ENCODE data around the gene MARS1. TPM values are rescaled to one million over a fixed set of nuclear protein-coding genes. Genes with fewer than 3 reads are reported as not detected.
A peak's percentile ranks its signal among the peaks of the same experiment; 100 is the strongest.

The MARS1 gene
- total and polyA plus RNA-seq, 2 donors (not counting 1 experiment from before 2014, with no cell fraction given): 89.9 to 352 TPM

DNA sequence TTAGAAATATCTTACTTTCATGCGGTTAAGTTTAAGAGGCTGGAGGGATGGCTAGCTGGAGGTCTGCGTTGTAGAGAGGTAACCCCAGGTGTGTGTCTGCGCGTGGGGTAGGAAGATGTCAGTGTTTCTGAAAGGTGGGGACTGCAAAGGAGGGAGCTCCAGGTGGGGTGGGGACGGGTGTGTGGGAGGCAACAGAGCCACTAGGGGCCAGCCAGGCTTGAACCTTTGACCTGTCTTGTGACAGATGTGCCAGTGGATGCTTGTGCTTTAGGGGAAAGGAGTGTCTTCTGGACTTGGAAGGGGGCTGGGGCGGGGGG lies 27.4 kb upstream of the MARS1 start:
- Histone ChIP-seq H3K27ac (ENCODE audit: insufficient read depth, low read length) (no peak overlapping the region), H3K4me3 (replicated peaks in 1 of 4; ENCODE audit: control extremely low read depth in 1 of 4, insufficient read depth in 1 of 4, low read depth in 3 of 4, low read length in 4 of 4) (peak overlapping the region; percentile 12 to 83 (median 57)), H3K79me2 (ENCODE audit: control insufficient read depth, insufficient read depth, low read length) (no peaks in the 10 kb centered on the region), H3K27me3 (ENCODE audit: control insufficient read depth, insufficient read depth, low read length) (no peaks in the 10 kb centered on the region), H3K9me3 (ENCODE audit: control insufficient read depth, insufficient read depth, low read depth, low read length) (no peaks in the 10 kb centered on the region), H3K4me2 (ENCODE audit: extremely low read depth, insufficient read depth, low read length) (peak overlapping the region; percentile 75), H3K36me3 (ENCODE audit: control insufficient read depth, insufficient read depth, low read length) (no peaks in the 10 kb centered on the region), H4K20me1 (ENCODE audit: control insufficient read depth, extremely low read depth, insufficient read depth, low read length) (no peaks in the 10 kb centered on the region), H2AFZ (ENCODE audit: low read length) (no peak overlapping the region), H3K9ac (ENCODE audit: insufficient read depth, low read length) (no peak overlapping the region), H3K4me1 (ENCODE audit: control insufficient read depth, extremely low read depth, insufficient read depth, low read length) (peaks cover 3% of the 10 kb centered on the region)
- DNase-seq (ENCODE audit: low read depth in 2 of 2): no peak
- TF ChIP-seq, protein P1, sequence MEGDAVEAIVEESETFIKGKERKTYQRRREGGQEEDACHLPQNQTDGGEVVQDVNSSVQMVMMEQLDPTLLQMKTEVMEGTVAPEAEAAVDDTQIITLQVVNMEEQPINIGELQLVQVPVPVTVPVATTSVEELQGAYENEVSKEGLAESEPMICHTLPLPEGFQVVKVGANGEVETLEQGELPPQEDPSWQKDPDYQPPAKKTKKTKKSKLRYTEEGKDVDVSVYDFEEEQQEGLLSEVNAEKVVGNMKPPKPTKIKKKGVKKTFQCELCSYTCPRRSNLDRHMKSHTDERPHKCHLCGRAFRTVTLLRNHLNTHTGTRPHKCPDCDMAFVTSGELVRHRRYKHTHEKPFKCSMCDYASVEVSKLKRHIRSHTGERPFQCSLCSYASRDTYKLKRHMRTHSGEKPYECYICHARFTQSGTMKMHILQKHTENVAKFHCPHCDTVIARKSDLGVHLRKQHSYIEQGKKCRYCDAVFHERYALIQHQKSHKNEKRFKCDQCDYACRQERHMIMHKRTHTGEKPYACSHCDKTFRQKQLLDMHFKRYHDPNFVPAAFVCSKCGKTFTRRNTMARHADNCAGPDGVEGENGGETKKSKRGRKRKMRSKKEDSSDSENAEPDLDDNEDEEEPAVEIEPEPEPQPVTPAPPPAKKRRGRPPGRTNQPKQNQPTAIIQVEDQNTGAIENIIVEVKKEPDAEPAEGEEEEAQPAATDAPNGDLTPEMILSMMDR (conservative IDR thresholded peaks at IDR 0.05 in 1 of 2, IDR thresholded peaks at IDR 0.05 in 1 of 2; ENCODE audit: low read depth in 1 of 2, low read length in 2 of 2): no peak
- no peak for TF ChIP-seq EZH2 (IDR thresholded peaks at IDR 0.05; ENCODE audit: low read length, missing control alignments)

DNA sequence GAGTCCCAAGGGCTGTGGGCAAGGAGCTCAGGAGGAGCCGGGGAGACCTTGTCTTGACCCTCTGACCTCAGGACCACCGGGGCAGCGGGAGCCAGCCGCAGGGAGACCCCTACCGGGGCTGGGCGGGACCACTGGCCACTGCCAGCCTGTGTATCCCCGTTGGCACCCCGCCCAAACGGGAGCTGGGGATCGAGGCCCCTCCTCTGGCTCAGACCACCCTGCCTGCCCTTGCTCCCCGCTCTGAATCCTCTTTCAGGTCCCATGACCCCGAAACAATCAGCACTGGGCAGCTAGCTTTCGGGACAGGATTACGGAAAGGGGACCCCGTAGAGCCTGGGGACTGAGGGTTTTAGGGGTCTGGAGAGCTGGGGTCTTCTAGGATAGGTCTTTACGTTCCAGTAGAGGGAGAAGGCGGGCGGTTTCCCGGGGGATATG lies 27.0 kb upstream of the MARS1 start:
- Histone ChIP-seq H3K9me3 (ENCODE audit: control insufficient read depth, insufficient read depth, low read depth, low read length) (no peaks in the 10 kb centered on the region), H3K4me3 (replicated peaks in 1 of 4; ENCODE audit: control extremely low read depth in 1 of 4, insufficient read depth in 1 of 4, low read depth in 3 of 4, low read length in 4 of 4) (peak overlapping the region; percentile 40 to 83 (median 57)), H3K36me3 (ENCODE audit: control insufficient read depth, insufficient read depth, low read length) (no peaks in the 10 kb centered on the region), H4K20me1 (ENCODE audit: control insufficient read depth, extremely low read depth, insufficient read depth, low read length) (no peaks in the 10 kb centered on the region), H2AFZ (ENCODE audit: low read length) (no peak overlapping the region), H3K4me1 (ENCODE audit: control insufficient read depth, extremely low read depth, insufficient read depth, low read length) (peaks cover 2% of the 10 kb centered on the region), H3K27me3 (ENCODE audit: control insufficient read depth, insufficient read depth, low read length) (no peaks in the 10 kb centered on the region), H3K27ac (ENCODE audit: insufficient read depth, low read length) (no peak overlapping the region), H3K4me2 (ENCODE audit: extremely low read depth, insufficient read depth, low read length) (peak overlapping the region; percentile 88), H3K9ac (ENCODE audit: insufficient read depth, low read length) (peak overlapping the region; percentile 23), H3K79me2 (ENCODE audit: control insufficient read depth, insufficient read depth, low read length) (no peaks in the 10 kb centered on the region)
- TF ChIP-seq, protein P1 (conservative IDR thresholded peaks at IDR 0.05 in 1 of 2, IDR thresholded peaks at IDR 0.05 in 1 of 2; ENCODE audit: low read depth in 1 of 2, low read length in 2 of 2): no peak
- no peak for TF ChIP-seq EZH2 (IDR thresholded peaks at IDR 0.05; ENCODE audit: low read length, missing control alignments)
- DNase-seq (ENCODE audit: low read depth in 2 of 2): no peak

DNA sequence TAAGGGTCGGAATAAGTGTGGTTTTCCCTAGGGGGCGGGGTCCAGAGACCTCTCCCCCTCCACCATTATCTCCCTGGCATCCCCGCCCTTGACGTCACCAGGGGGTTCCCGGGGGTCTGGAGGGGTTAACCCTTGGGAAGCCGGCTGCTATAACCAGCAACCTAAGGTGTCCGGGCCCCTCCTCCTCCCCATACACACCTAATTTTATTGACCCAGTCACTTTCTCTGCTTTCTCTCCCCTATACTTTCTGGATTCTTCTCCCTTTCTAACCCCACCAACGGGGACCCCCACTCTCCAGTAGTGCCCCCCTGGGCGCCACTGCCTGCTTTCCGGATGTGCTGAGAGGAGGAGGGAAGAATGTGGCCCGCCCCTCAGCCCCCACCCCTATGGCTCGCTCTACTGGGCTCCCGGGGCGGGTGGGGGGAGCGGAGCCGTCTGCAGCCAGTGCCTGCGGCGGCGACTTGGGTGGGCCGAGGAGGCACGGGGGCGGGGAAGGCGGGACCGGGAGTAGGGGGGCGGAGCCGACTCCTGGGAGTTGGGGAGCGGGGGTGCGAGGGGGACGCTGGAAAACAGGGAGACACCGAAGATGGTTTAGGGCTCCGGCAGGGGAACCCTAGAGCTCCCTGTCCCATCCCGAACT lies 26.5 kb upstream of the MARS1 start:
- Histone ChIP-seq H4K20me1 (ENCODE audit: control insufficient read depth, extremely low read depth, insufficient read depth, low read length) (no peaks in the 10 kb centered on the region), H3K4me3 (replicated peaks in 1 of 4; ENCODE audit: control extremely low read depth in 1 of 4, insufficient read depth in 1 of 4, low read depth in 3 of 4, low read length in 4 of 4) (peak overlapping the region; percentile 56 to 88 (median 70)), H3K79me2 (ENCODE audit: control insufficient read depth, insufficient read depth, low read length) (no peaks in the 10 kb centered on the region), H3K27me3 (ENCODE audit: control insufficient read depth, insufficient read depth, low read length) (no peaks in the 10 kb centered on the region), H3K9me3 (ENCODE audit: control insufficient read depth, insufficient read depth, low read depth, low read length) (no peaks in the 10 kb centered on the region), H3K4me2 (ENCODE audit: extremely low read depth, insufficient read depth, low read length) (peak overlapping the region; percentile 94), H3K4me1 (ENCODE audit: control insufficient read depth, extremely low read depth, insufficient read depth, low read length) (peaks cover 2% of the 10 kb centered on the region), H3K9ac (ENCODE audit: insufficient read depth, low read length) (peak overlapping the region; percentile 30), H3K36me3 (ENCODE audit: control insufficient read depth, insufficient read depth, low read length) (no peaks in the 10 kb centered on the region), H2AFZ (ENCODE audit: low read length) (peak overlapping the region; percentile 67), H3K27ac (ENCODE audit: insufficient read depth, low read length) (peak overlapping the region; percentile 6)
- DNase-seq (ENCODE audit: low read depth in 2 of 2): peak; percentile 52 to 70
- TF ChIP-seq, protein P1 (conservative IDR thresholded peaks at IDR 0.05 in 1 of 2, IDR thresholded peaks at IDR 0.05 in 1 of 2; ENCODE audit: low read depth in 1 of 2, low read length in 2 of 2): no peak
- no peak for TF ChIP-seq EZH2 (IDR thresholded peaks at IDR 0.05; ENCODE audit: low read length, missing control alignments)
